CD14-positive monocyte (primary cell): ENCODE measurements around the gene CIRBP. TPM values are rescaled to one million over a fixed set of nuclear protein-coding genes. Genes with fewer than 3 reads are reported as not detected.

Source experiments
- DNase-seq, 3 donors: peaks; one replicate each; pipeline ENCODE4 v3.0.0-alpha.2; 2011 to 2022
- H2AFZ ChIP-seq: 2 replicates; pipeline ENCODE4 v1.6.0; 2012; ENCODE audit warnings: mild to moderate bottlenecking, low read depth, low read length, inconsistent platforms; ENCODE audit not compliant: insufficient read depth, poor library complexity, severe bottlenecking
- H3K27ac ChIP-seq, 2 donors: 1 replicate in 1 of 2; 2 replicates in 1 of 2; pipeline ENCODE4 v1.5.1; 2012 to 2013; ENCODE audit warnings: low read length in 2 of 2, control low read depth in 1 of 2, inconsistent platforms in 1 of 2, low read depth in 1 of 2, mild to moderate bottlenecking in 1 of 2
- H3K27me3 ChIP-seq, 2 donors: one replicate each; pipeline versions ENCODE4 v1.6.0 to v1.6.1; 2011 to 2013; ENCODE audit warnings: low read length in 2 of 2; ENCODE audit not compliant: control insufficient read depth in 2 of 2, insufficient read depth in 2 of 2
- H3K36me3 ChIP-seq, 2 donors: replicated peaks in 1 of 2; 1 replicate in 1 of 2; 2 replicates in 1 of 2; pipeline versions ENCODE4 v1.5.1 to v1.6.1; 2012 to 2013; ENCODE audit warnings: low read length in 2 of 2, control low read depth in 1 of 2, inconsistent platforms in 1 of 2, mild to moderate bottlenecking in 1 of 2; ENCODE audit not compliant: insufficient read depth in 2 of 2, control insufficient read depth in 1 of 2
- H3K4me1 ChIP-seq, 2 donors: 1 replicate in 1 of 2; 2 replicates in 1 of 2; pipeline versions ENCODE4 v1.5.1 to v1.6.1; 2012 to 2013; ENCODE audit warnings: low read length in 2 of 2, control low read depth in 1 of 2, inconsistent platforms in 1 of 2, mild to moderate bottlenecking in 1 of 2, moderate library complexity in 1 of 2; ENCODE audit not compliant: insufficient read depth in 2 of 2, control insufficient read depth in 1 of 2
- H3K4me2 ChIP-seq: replicated peaks from 2 replicates; pipeline ENCODE3; 2012; ENCODE audit warnings: low read length, moderate library complexity, mild to moderate bottlenecking; ENCODE audit not compliant: poor library complexity, severe bottlenecking; ENCODE audit errors: extremely low read depth
- H3K4me3 ChIP-seq, 3 experiments: fragments of 200-600 bp in 1 of 3; sonication (generic) in 1 of 3; replicated peaks in 1 of 3; 1 replicate in 2 of 3; 2 replicates in 1 of 3; pipeline ENCODE4 v1.5.1; 2011 to 2013; ENCODE audit warnings: low read length in 3 of 3, mild to moderate bottlenecking in 3 of 3, control low read depth in 2 of 3, low read depth in 2 of 3, inconsistent platforms in 1 of 3, moderate library complexity in 1 of 3
- H3K79me2 ChIP-seq: 2 replicates; pipeline ENCODE4 v1.6.0; 2012; ENCODE audit warnings: mild to moderate bottlenecking, control low read depth, inconsistent platforms, low read length, moderate library complexity; ENCODE audit not compliant: insufficient read depth
- H3K9ac ChIP-seq: 2 replicates; pipeline ENCODE4 v1.6.0; 2017; ENCODE audit warnings: low read length, mild to moderate bottlenecking; ENCODE audit not compliant: insufficient read depth, poor library complexity, severe bottlenecking
- H3K9me3 ChIP-seq, 2 donors: replicated peaks in 1 of 2; 1 replicate in 1 of 2; 2 replicates in 1 of 2; pipeline versions ENCODE4 v1.5.1 to v1.6.1; 2012 to 2013; ENCODE audit warnings: low read length in 2 of 2, control low read depth in 1 of 2; ENCODE audit not compliant: control insufficient read depth in 1 of 2, insufficient read depth in 1 of 2
- H4K20me1 ChIP-seq: 2 replicates; pipeline ENCODE4 v1.6.0; 2012; ENCODE audit warnings: mild to moderate bottlenecking, low read length, control low read depth, moderate library complexity; ENCODE audit not compliant: insufficient read depth
- H3K27ac Mint-ChIP-seq, 7 donors: one replicate each; pipeline ENCODE4 v1.8.0; 2020; ENCODE audit warnings: mild to moderate bottlenecking in 7 of 7, mixed read lengths in 7 of 7, moderate library complexity in 6 of 7, inconsistent platforms in 2 of 7
- H3K27me3 Mint-ChIP-seq, 3 donors: one replicate each; pipeline ENCODE4 v1.8.0; 2021 to 2022; ENCODE audit warnings: low read depth in 3 of 3, mild to moderate bottlenecking in 3 of 3, mixed read lengths in 3 of 3, moderate library complexity in 3 of 3, inconsistent platforms in 1 of 3
- H3K36me3 Mint-ChIP-seq, 2 donors: one replicate each; pipeline ENCODE4 v1.8.0; 2020; ENCODE audit warnings: mixed read lengths in 2 of 2, inconsistent platforms in 1 of 2, mild to moderate bottlenecking in 1 of 2
- H3K4me1 Mint-ChIP-seq: one replicate; pipeline ENCODE4 v1.8.0; 2020; ENCODE audit warnings: mild to moderate bottlenecking, mixed read lengths
- H3K4me3 Mint-ChIP-seq, 2 donors: one replicate each; pipeline ENCODE4 v1.8.0; 2020; ENCODE audit warnings: mild to moderate bottlenecking in 2 of 2, mixed read lengths in 2 of 2, moderate library complexity in 1 of 2
- H3K9me3 Mint-ChIP-seq, 7 donors: one replicate each; pipeline ENCODE4 v1.8.0; 2020 to 2022; ENCODE audit warnings: mixed read lengths in 7 of 7, mild to moderate bottlenecking in 6 of 7, moderate library complexity in 6 of 7, inconsistent platforms in 2 of 7
- WGBS: methylation state at CpG from one replicate; pipeline ENCODE4 v1.1.5; 2013; ENCODE audit warnings: missing lambda C conversion rate; ENCODE audit not compliant: insufficient coverage; 5-methylcytosine and 5-hydroxymethylcytosine counted together
- intact Hi-C, 2 donors: fragments of 100-400 bp; cut with micrococcal nuclease; formaldehyde crosslinking; loops; one replicate each; pipeline versions ENCODE4 v1.15.0 to v1.15.1; 2023
- polyA plus RNA-seq, 3 donors: library from polyadenylated mRNA; depleted of rRNA in 1 of 3; unstranded in 2 of 3; stranded (reverse) in 1 of 3; fragments of 300-500 nt in 2 of 3; fragments of >200 nt in 1 of 3; fragmentation: Illumina TruSeq in 2 of 3; gene quantifications; 1 replicate in 2 of 3; 2 replicates in 1 of 3; pipeline ENCODE4 v1.2.3, GENCODE V29; 2012 to 2021
- TF ChIP-seq, protein P1 (sequence below): fragments of 200-600 bp; IDR thresholded peaks from one replicate; pipeline ENCODE4 v1.8.0; 2022; ENCODE audit warnings: antibody characterized with exemption, mild to moderate bottlenecking

The CIRBP gene
- polyA plus RNA-seq, 3 donors, result 39.6 to 600 (median 51.1) TPM

DNA sequence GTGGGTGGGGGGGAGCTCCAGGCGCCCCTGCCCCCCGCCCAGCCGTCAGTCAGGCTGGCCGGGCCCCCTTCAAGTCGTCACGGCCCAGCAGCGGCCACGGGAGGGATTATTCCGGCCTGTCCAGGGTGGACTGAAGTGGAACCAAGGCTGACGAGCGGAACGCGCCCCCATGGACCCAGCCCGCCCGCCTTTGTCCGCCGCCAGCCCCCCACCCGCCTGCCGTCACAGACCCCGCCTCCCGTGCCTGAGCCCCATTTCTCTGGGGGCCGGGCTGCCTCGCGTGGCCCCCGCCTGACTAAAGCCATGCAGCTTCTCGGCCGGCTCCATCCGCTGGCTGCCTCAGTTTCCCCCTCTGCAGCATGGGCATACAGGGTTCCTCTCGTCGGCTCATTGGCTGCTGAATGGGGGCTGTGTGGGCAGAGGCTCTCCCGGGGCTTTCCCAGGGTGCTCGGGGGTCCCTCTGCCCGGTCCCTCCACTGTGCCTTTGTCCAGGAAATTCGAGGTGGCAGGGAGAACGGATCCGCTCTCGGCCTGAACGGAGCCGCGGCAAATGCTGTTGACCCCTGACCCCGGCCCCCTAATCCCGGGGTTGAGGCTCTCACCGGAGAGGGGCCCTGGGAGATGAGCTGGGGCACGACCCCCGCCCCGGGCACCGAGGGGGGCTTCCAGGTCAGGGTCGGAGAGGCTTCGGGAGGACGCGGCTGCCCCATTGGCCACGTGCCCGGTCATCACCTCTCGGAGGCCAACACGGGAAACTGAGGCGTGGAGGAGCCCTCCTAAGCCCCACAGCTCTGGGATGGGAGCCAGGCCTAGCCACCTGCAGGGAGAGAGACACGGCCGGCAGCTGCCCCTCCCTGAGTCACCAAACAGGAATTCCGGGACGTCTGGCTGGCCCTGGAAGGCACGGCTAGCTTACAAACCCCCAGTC is 43.9 kb downstream of the CIRBP start:
- Mint-ChIP-seq H3K36me3 (no peaks in the 10 kb centered on the region), H3K9me3 (peaks cover 0 to 4% (median 0%) of the 10 kb centered on the region in 7 donors), H3K27me3 (peaks cover 26 to 43% (median 39%) of the 10 kb centered on the region in 3 donors), H3K27ac (no peak overlapping the region), H3K4me1 (no peaks in the 10 kb centered on the region), H3K4me3 (no peak overlapping the region)
- no peak for DNase-seq
- no peak overlapping the region for H3K4me3 ChIP-seq
- H3K4me1 ChIP-seq, result peaks cover 0 to 5% of the 10 kb centered on the region in 2 donors
- H3K27ac ChIP-seq, result no peak overlapping the region
- H3K9ac ChIP-seq, result no peak overlapping the region
- TF ChIP-seq, protein P1, sequence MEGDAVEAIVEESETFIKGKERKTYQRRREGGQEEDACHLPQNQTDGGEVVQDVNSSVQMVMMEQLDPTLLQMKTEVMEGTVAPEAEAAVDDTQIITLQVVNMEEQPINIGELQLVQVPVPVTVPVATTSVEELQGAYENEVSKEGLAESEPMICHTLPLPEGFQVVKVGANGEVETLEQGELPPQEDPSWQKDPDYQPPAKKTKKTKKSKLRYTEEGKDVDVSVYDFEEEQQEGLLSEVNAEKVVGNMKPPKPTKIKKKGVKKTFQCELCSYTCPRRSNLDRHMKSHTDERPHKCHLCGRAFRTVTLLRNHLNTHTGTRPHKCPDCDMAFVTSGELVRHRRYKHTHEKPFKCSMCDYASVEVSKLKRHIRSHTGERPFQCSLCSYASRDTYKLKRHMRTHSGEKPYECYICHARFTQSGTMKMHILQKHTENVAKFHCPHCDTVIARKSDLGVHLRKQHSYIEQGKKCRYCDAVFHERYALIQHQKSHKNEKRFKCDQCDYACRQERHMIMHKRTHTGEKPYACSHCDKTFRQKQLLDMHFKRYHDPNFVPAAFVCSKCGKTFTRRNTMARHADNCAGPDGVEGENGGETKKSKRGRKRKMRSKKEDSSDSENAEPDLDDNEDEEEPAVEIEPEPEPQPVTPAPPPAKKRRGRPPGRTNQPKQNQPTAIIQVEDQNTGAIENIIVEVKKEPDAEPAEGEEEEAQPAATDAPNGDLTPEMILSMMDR, result no peak
- H3K4me2 ChIP-seq, result no peak overlapping the region
- peaks cover 0 to 21% of the 10 kb centered on the region in 2 donors for H3K27me3 ChIP-seq
- intact Hi-C loops, result no loop called here
- H3K36me3 ChIP-seq, result no peaks in the 10 kb centered on the region
- no peak overlapping the region for H2AFZ ChIP-seq
- no peaks in the 10 kb centered on the region for H3K9me3 ChIP-seq
- WGBS, result 91% methylated on average over 58 of the region's 61 CpGs
- no peaks in the 10 kb centered on the region for H4K20me1 ChIP-seq
- no peaks in the 10 kb centered on the region for H3K79me2 ChIP-seq

DNA sequence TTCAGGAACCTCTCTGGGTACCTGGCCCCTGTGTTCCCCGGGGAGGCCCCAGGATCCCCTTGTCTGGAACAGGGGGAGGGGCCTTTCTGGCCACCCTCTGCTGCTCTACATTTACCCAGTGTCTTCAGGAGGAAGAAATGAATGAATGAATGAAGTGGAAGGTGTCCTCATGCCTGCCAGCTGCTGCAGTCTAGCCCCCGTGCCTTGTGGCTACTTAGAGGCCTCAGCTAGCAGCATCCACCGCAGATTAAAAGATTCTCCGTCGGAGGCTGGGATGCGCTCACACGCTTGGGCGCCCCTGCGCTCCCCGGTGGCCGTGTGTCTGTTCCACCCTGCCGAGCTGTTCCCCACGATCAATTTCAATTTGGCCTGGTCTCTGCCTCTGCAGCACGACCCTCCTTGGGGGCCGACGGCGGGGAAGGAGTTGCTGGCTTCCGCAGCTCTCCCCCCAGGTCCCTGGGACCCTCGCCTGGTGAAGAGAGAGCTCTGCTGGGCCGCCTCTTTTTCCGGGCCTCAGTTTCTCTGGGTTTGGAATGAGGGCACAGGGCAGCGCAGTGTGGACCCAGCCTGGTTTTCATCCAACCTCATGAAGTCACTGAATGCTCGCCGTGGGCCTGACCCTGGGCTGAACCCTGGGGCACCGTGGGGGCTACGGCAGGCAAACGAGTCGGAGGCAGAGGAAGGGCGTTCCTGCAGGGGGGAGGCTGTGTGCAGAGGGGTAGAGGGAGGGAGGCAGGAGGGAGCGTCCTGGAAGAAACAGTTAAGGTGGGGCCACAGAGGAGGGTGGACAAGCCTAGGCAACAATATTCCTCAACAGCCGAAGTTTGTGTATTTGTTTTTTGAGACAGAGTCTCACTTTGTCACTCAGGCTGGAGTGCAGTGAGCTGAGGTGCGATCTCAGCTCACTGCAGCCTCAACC is 44.8 kb downstream of the CIRBP start:
- 85% methylated on average over 29 of the region's 32 CpGs for WGBS
- Histone ChIP-seq H3K27me3 (peaks cover 0 to 26% of the 10 kb centered on the region in 2 donors), H4K20me1 (no peaks in the 10 kb centered on the region), H3K4me2 (no peak overlapping the region), H3K9ac (no peak overlapping the region), H3K4me3 (no peak overlapping the region), H2AFZ (no peak overlapping the region), H3K36me3 (no peaks in the 10 kb centered on the region), H3K27ac (no peak overlapping the region), H3K79me2 (no peaks in the 10 kb centered on the region), H3K9me3 (no peaks in the 10 kb centered on the region), H3K4me1 (peaks cover 0 to 5% of the 10 kb centered on the region in 2 donors)
- DNase-seq, result no peak
- no peak overlapping the region for H3K27ac Mint-ChIP-seq
- peaks cover 30 to 51% (median 48%) of the 10 kb centered on the region in 3 donors for H3K27me3 Mint-ChIP-seq
- no peaks in the 10 kb centered on the region for H3K36me3 Mint-ChIP-seq
- H3K4me1 Mint-ChIP-seq, result no peaks in the 10 kb centered on the region
- TF ChIP-seq, protein P1, result no peak
- H3K4me3 Mint-ChIP-seq, result no peak overlapping the region
- intact Hi-C loops, result no loop called here
- H3K9me3 Mint-ChIP-seq, result peaks cover 0 to 4% (median 0%) of the 10 kb centered on the region in 7 donors
